Stimulated activated CD8-positive, alpha-beta memory T cell treated with anti-CD3 and anti-CD28 coated beads, Interleukin-2, amount 100 ng/mL, for 1 hour (primary cell): ENCODE data around the gene SHKBP1.
A peak's percentile ranks its signal among the peaks of the same experiment; 100 is the strongest.
"Not testable (repeated sequence)": the region's sequence is repeated elsewhere in the genome, so short reads cannot be mapped to it uniquely, and the experiment has no call there.

Experiments used
- DNase-seq, 2 donors: peaks; one replicate each; pipeline ENCODE4 v3.0.0-alpha.2; 2020; ENCODE audit warnings: low read depth in 2 of 2

SHKBP1 gene

GRCh38 chr19:40555978-40556689 is 20.5 kb upstream of the SHKBP1 start:
- DNase-seq, result no peak

DNA sequence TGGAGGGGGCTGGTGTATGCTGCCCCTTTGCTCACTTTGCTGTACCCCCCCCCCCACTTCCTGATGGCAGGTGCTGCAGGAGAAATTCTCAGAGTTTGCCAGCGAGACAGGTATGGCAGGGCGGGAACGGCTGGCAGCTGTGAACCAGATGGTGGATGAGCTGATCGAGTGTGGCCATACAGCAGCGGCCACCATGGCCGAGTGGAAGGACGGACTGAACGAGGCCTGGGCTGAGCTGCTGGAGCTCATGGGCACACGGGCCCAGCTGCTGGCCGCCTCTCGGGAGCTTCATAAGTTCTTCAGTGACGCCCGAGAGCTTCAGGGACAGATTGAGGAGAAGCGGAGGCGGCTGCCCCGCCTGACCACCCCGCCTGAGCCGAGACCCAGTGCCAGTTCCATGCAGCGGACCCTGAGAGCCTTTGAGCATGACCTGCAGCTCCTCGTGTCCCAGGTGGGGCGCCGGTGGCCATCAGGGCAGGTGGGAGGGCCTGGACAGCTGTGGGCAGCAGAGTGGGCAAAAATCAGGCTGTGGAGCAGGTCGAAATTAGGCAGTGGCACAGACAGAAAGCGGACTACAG is 19.6 kb upstream of the SHKBP1 start:
- no peak for DNase-seq

DNA sequence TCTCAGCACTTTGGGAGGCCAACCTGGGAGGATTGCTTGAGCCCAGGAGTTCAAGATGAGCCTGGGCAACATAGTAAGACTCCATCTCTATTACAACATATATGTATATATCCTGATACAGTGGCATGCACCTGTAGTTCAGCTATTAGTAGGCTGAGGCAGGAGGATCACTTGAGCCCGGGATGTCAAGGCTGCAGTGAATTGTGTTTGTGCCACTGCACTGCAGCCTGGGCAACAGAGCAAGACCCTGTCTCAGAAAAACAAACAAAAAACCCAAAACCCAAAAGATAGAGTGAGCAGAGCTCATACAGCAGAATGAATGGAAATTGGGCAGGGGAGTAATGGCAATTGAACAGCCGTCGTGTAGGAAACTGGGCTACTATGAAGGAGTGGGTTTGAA is 17.3 kb upstream of the SHKBP1 start:
- DNase-seq, result no peak

GRCh38 chr19:40560092-40560507 is 16.6 kb upstream of the SHKBP1 start:
- DNase-seq, result no peak

DNA sequence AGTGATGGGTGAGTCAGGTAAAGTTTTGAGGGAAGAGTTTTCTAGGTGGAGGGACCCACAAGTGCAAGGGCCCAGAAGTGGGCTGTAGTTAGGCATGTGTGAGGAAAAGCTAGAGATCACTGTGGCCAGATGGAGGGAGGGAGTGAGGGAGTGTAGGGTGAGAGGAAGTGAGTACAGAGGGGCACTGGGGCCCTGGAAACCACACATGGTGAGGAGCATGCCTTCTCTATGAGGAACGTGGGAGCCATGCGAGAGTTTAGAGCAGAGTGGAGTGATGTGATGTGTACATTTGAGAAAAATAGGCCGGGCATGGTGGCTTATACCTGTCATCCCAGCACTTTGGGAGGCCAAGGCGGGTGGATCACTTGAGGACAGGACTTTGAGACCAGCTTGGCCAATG is 14.7 kb upstream of the SHKBP1 start:
- DNase-seq, result no peak

DNA sequence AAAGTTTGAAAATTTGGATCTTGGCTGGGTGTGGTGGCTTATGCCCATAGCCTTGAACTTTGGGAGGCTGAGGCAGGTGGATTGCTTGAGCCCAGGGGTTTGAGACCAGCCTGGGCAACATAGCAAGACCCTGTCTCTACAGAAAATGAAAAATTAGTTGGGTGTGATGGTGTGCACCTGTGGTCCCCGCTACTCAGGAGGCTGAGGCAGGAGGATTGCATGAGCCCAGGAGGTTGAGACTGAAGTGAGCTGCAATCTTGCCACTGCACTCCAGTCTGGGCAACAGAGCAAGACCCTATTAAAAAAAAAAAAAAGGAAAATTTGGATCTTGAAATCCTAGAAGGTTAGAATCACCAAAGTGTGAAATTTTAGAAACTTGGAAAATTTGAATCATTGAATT is 12.1 kb upstream of the SHKBP1 start:
- not testable (repeated sequence) for DNase-seq

DNA sequence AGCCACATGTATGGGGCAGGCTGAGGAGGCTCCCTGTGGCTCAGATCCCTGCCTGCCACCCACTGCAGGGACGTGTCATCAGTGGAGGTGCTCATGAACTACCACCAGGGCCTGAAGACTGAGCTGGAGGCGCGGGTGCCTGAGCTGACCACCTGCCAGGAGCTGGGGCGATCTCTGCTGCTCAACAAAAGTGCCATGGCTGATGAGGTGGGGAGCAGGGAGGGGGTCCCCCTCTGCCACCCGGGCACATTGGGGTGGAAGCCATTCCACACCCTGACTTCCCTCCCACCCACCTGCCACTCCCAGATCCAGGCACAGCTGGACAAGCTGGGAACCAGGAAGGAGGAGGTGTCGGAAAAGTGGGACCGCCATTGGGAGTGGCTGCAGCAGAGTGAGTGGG is 11.3 kb upstream of the SHKBP1 start:
- DNase-seq, result no peak

DNA sequence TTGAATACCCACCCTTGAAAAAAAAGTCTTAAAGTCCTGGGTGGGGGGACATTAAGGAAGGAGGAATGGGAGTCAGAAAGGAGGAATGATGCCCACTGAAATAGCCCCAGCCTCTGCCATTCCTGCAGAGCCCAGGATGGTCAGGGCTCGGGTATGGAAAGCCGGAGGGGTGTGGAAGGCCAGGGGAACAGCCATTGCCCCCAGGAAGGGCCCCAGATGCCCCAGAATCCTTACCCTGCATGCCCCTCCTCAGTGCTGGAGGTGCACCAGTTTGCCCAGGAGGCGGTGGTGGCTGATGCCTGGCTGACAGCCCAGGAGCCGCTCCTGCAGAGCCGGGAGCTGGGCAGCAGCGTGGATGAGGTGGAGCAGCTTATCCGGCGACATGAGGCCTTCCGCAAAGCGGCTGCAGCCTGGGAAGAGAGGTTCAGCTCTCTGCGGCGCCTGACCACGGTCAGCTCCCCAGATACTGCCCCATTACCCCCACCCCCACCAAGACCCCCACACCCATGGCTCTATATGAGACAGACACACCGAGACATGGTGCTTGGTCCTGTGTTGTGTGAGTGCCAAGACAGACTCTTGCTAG is 10.7 kb upstream of the SHKBP1 start:
- no peak for DNase-seq

DNA sequence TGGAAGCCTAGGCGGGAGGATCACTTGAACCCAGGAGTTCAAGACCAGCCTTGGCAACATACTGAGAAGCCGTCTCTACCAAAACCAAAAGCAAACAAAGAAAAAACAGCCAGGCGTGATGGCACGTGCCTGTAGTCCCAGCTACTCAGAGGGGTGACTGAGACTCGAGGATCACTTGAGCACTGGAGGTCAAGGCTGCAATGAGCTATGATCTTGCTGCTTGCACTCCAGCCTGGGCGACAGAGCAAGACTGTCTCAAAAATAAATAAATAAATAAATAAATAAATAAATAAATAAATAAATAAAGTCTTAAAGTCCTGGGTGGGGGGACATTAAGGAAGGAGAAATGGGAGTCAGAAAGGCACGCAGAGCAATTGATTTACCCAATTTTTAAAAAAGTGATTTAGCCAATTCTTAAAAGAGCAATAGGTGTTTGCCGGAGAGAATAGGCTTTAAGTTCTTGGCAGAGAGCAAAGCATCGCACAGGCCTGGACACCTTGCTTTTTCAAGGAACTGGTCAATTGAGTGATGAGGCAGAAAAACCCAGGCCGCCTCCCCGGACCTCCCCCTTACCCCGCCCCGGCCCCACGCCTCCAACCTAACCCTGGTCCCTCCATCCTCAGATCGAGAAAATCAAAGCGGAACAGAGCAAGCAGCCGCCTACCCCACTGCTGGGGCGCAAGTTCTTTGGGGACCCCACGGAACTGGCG is 9.5 kb upstream of the SHKBP1 start:
- DNase-seq, result no peak

- DNase-seq, result no peak
Observed at GRCh38 chr19:40567750-40568494, 8.8 kb upstream of the SHKBP1 start.

DNA sequence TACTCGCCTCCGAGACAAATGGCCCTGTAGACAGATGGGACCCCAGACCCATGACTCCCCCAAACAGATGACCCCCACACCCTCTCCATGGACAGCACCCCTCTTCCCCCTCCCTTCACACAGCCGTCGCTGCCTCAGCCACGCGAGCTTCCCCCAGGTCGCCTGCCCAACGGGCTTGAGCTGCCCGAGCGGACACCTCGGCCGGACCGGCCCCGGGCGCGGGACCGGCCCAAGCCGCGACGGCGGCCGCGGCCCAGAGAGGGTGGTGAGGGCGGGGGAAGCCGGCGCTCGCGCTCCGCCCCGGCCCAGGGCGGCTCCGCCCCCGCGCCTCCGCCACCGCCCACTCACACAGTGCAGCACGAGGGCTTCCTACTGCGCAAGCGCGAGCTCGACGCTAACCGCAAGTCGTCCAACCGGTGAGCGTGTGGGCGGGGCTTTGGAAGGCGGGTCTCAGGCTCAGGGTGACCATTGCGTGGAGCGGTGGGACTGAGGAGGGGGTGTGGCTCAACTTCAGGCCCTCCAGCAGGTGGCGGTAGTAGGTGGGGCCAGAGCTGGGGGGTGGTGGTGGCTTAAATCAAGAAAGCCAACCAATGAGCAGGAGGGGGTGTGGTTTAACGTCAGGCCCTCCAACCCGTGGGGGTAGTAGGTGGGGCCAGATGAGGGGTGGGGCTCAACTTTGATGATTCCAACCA is 6.2 kb upstream of the SHKBP1 start:
- DNase-seq, result peak; percentile 80 to 88

GRCh38 chr19:40571005-40571318 is 5.7 kb upstream of the SHKBP1 start:
- DNase-seq, result no peak

DNA sequence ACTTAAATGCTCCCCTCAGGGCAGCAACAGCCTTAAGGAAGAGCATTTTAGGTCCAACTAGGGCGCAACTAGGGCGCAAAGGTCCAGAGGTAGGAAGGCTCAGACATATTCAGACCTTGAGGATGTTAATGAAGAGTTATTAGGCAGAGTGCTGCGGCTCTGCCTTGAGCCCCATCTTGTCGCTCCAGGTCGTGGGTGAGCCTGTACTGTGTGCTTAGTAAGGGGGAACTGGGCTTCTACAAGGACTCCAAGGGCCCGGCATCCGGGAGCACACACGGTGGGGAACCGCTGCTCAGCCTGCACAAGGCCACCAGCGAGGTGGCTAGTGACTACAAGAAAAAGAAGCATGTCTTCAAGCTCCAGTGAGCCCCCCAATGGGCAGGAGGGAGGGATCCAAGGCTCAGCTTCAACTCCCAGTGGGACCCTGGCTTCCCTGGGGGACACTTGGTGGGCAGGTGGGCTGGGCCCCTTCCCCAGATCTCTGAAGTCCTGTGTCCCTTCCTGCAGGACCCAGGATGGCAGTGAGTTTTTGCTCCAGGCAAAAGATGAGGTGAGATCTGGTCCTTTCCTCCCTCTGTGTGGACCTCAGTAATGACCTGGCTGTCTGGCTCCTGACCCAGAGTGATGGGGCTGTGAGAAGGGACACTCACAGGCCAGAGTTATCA is 4.7 kb upstream of the SHKBP1 start:
- DNase-seq, result no peak

DNA sequence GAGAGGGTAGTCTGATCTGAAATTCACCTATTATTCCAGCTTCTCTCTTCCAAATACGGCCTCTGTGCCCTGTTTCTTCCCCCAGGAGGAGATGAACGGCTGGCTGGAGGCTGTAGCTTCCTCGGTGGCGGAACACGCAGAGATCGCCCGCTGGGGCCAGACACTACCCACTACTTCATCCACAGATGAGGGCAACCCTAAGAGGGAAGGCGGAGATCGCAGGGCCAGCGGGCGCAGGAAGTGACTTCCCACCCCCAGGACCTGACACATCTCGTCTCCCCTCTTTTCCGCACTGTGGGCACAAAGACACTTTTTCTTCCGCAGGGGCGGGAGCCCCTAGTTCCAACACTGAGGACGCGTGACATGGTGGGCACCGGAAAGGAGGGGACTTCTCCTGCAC is 1.3 kb upstream of the SHKBP1 start:
- no peak for DNase-seq

DNA sequence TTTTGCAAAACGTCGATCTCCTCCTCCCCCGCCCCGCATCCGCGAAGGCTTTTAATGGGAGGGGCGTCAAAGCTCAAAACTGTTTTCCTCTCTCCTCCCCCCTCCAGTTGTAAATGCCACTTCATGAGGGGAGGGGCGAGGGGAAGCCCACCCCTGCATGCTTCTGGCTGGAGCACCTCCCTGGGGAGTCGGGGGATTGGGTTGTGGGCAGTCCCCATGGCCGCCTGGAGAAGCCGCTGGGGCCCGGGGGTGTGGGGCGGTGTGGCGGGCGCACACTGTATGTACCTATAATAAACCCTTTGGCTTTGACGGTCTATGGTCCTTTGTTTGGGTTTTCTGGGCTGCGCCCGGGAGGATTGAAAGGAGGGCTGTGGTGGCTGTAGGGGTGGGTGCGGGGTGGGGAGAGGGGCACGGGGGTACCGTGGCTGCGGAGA is 505 bp upstream of the SHKBP1 start:
- no peak for DNase-seq

- no peak for DNase-seq
Observed at GRCh38 chr19:40578442-40578908, 1.8 kb downstream of the SHKBP1 start.

DNA sequence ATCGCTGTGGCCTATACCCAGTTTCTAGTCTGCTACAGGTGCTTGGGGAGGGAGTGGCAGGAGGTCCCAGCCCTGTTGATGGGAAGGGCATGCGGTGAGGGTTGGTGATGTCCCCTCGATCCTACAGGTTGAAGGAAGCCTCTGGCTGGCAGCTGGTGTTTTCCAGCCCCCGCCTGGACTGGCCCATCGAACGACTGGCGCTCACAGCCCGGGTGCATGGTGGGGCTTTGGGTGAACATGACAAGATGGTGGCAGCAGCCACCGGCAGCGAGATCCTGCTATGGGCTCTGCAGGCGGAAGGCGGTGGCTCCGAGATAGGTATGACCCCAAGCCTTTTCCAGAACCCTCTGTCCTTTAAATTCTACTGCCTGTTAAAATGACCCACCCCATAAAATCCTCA is 3.9 kb downstream of the SHKBP1 start:
- no peak for DNase-seq

GRCh38 chr19:40581531-40581930 is 4.9 kb downstream of the SHKBP1 start:
- DNase-seq, result no peak

GRCh38 chr19:40582467-40582866 is 5.8 kb downstream of the SHKBP1 start:
- DNase-seq, result no peak

DNA sequence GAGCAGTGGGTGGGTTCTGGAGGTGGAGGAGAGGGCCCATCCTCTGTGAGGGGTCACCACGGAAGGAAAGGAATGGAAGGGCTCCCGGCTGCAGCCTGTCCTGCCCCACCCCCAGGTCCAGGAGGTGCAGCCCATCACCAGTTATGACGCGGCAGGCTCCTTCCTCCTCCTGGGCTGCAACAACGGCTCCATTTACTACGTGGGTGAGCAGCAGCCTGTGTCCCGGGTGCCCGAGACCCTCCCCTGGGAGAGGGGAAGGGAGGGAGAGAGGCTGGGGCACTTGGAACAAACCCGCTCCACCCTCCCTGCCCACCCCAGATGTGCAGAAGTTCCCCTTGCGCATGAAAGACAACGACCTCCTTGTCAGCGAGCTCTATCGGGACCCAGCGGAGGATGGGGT is 6.6 kb downstream of the SHKBP1 start:
- no peak for DNase-seq

DNA sequence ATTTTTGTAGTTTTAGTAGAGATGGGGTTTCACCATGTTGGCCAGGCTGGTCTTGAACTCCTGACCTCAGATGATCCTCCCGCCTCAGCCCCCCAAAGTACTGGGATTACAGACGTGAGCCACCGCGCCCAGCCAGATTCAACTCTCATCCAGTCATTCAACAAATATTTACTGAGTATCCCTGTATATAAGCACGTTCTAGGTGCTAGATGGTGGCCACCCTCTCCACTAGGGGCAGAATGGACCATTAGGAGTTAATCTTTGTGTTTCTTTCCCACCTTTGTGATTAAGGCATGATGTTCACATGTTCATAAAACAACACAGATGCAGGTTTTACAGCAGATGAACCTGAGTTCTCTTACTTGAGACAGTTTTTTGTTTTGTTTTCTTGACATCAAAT is 7.3 kb downstream of the SHKBP1 start:
- no peak for DNase-seq
